ENCODE data around the gene HTR2A. TPM values are rescaled to one million over a fixed set of nuclear protein-coding genes. Genes with fewer than 3 reads are reported as not detected.
A peak's percentile ranks its signal among the peaks of the same experiment; 100 is the strongest.

HTR2A gene
- under 0.01 TPM for total RNA-seq

- peak in 1 of 3 donors; percentile 48 for DNase-seq (ENCODE audit: low read depth in 2 of 3, low spot score in 2 of 3)
Observed at GRCh38 chr13:46896341-46897137, at the start of gene HTR2A. Gene HTR2A, minus strand, starts transcription at chr13:46897053. Its CDS starts 1,147 bp downstream, at chr13:46895906.

GRCh38 chr13:46936525-46936924 lies 39.7 kb upstream of the HTR2A start:
- no peak for DNase-seq (ENCODE audit: low read depth in 2 of 3, low spot score in 2 of 3)

- DNase-seq (ENCODE audit: low read depth in 2 of 3, low spot score in 2 of 3): no peak
Observed at GRCh38 chr13:46934749-46935148, 37.9 kb upstream of the HTR2A start.

- DNase-seq (ENCODE audit: low read depth in 2 of 3, low spot score in 2 of 3): no peak
Observed at GRCh38 chr13:46926916-46927590, 30.2 kb upstream of the HTR2A start.

GRCh38 chr13:46925486-46925885 lies 28.6 kb upstream of the HTR2A start:
- DNase-seq (ENCODE audit: low read depth in 2 of 3, low spot score in 2 of 3): no peak

GRCh38 chr13:46914341-46914740 lies 17.5 kb upstream of the HTR2A start:
- no peak for DNase-seq (ENCODE audit: low read depth in 2 of 3, low spot score in 2 of 3)

- DNase-seq (ENCODE audit: low read depth in 2 of 3, low spot score in 2 of 3): no peak
Observed at GRCh38 chr13:46913757-46914156, 16.9 kb upstream of the HTR2A start.

GRCh38 chr13:46909042-46909441 lies 12.2 kb upstream of the HTR2A start:
- DNase-seq (ENCODE audit: low read depth in 2 of 3, low spot score in 2 of 3): no peak

GRCh38 chr13:46908501-46908900 lies 11.6 kb upstream of the HTR2A start:
- DNase-seq (ENCODE audit: low read depth in 2 of 3, low spot score in 2 of 3): no peak

GRCh38 chr13:46906405-46906804 lies 9.6 kb upstream of the HTR2A start:
- DNase-seq (ENCODE audit: low read depth in 2 of 3, low spot score in 2 of 3): no peak

GRCh38 chr13:46905249-46905648 lies 8.4 kb upstream of the HTR2A start:
- DNase-seq (ENCODE audit: low read depth in 2 of 3, low spot score in 2 of 3): peak in 1 of 3 donors; percentile 26

GRCh38 chr13:46903748-46904147 lies 6.9 kb upstream of the HTR2A start:
- no peak for DNase-seq (ENCODE audit: low read depth in 2 of 3, low spot score in 2 of 3)

- no peak for DNase-seq (ENCODE audit: low read depth in 2 of 3, low spot score in 2 of 3)
Observed at GRCh38 chr13:46901721-46902120, 4.9 kb upstream of the HTR2A start.

GRCh38 chr13:46899801-46900200 lies 2.9 kb upstream of the HTR2A start:
- DNase-seq (ENCODE audit: low read depth in 2 of 3, low spot score in 2 of 3): no peak

- no peak for DNase-seq (ENCODE audit: low read depth in 2 of 3, low spot score in 2 of 3)
Observed at GRCh38 chr13:46895381-46895780, 1.5 kb downstream of the HTR2A start.

GRCh38 chr13:46894568-46894967 lies 2.3 kb downstream of the HTR2A start:
- no peak for DNase-seq (ENCODE audit: low read depth in 2 of 3, low spot score in 2 of 3)

- peak; percentile 22 to 80 (median 65) for DNase-seq (ENCODE audit: low read depth in 2 of 3, low spot score in 2 of 3)
Observed at GRCh38 chr13:46893798-46894560, 2.9 kb downstream of the HTR2A start.

GRCh38 chr13:46893221-46893740 lies 3.6 kb downstream of the HTR2A start:
- DNase-seq (ENCODE audit: low read depth in 2 of 3, low spot score in 2 of 3): no peak

- no peak for DNase-seq (ENCODE audit: low read depth in 2 of 3, low spot score in 2 of 3)
Observed at GRCh38 chr13:46885018-46885417, 11.8 kb downstream of the HTR2A start.

GRCh38 chr13:46884531-46884930 lies 12.3 kb downstream of the HTR2A start:
- DNase-seq (ENCODE audit: low read depth in 2 of 3, low spot score in 2 of 3): no peak

GRCh38 chr13:46881621-46882020 lies 15.2 kb downstream of the HTR2A start:
- no peak for DNase-seq (ENCODE audit: low read depth in 2 of 3, low spot score in 2 of 3)
